GM23338 (cell line): ENCODE measurements around the gene ADGRD2. TPM values are rescaled to one million over a fixed set of nuclear protein-coding genes. Genes with fewer than 3 reads are reported as not detected.

Source experiments
- ATAC-seq: fragments of 200-7000 bp; cut with Tn5 transposase; 3 replicates; pipeline ENCODE4 v1.9.1; 2020
- DNase-seq: peaks from one replicate; pipeline ENCODE4 v3.0.0-alpha.2; 2015; ENCODE audit warnings: low spot score
- H2AFZ ChIP-seq: fragments of 200-600 bp; sonication (generic); 2 replicates; pipeline ENCODE4 v1.8.0; 2016; ENCODE audit warnings: antibody characterized with exemption, mild to moderate bottlenecking, moderate library complexity
- H3F3A ChIP-seq: fragments of 200-600 bp; sonication (generic); replicated peaks from 2 replicates; pipeline ENCODE4 v1.8.0; 2017; ENCODE audit warnings: antibody characterized with exemption, mixed run types, low read depth
- H3K27ac ChIP-seq: fragments of 200-600 bp; sonication (generic); 2 replicates; pipeline ENCODE4 v1.6.1; 2016; ENCODE audit warnings: low read depth
- H3K27me3 ChIP-seq: fragments of 200-600 bp; sonication (generic); 2 replicates; pipeline ENCODE4 v1.8.0; 2016; ENCODE audit warnings: mild to moderate bottlenecking, mixed run types, moderate library complexity; ENCODE audit not compliant: insufficient read depth
- H3K36me3 ChIP-seq: fragments of 200-600 bp; sonication (generic); 2 replicates; pipeline ENCODE4 v1.8.0; 2016; ENCODE audit warnings: mild to moderate bottlenecking; ENCODE audit not compliant: insufficient read depth
- H3K4me1 ChIP-seq: fragments of 200-600 bp; sonication (generic); 2 replicates; pipeline ENCODE4 v1.8.0; 2016; ENCODE audit warnings: mild to moderate bottlenecking, moderate library complexity; ENCODE audit not compliant: insufficient read depth
- H3K4me2 ChIP-seq: fragments of 200-600 bp; sonication (generic); 2 replicates; pipeline ENCODE4 v1.7.1; 2017; ENCODE audit warnings: mixed run types
- H3K4me3 ChIP-seq: fragments of 200-600 bp; sonication (generic); 2 replicates; pipeline ENCODE4 v1.6.1; 2016; ENCODE audit warnings: mixed run types
- H3K79me2 ChIP-seq: fragments of 200-600 bp; sonication (generic); replicated peaks from 2 replicates; pipeline ENCODE4 v1.8.0; 2017; ENCODE audit warnings: mild to moderate bottlenecking; ENCODE audit not compliant: insufficient read depth
- H3K9me2 ChIP-seq: fragments of 200-600 bp; sonication (generic); 2 replicates; pipeline ENCODE4 v1.8.0; 2017; ENCODE audit not compliant: insufficient read depth
- H4K20me1 ChIP-seq: fragments of 200-600 bp; sonication (generic); replicated peaks from 2 replicates; pipeline ENCODE4 v1.8.0; 2017; ENCODE audit warnings: mild to moderate bottlenecking; ENCODE audit not compliant: insufficient read depth
- H3K27ac Mint-ChIP-seq: 2 replicates; pipeline ENCODE4 v1.8.0; 2020; ENCODE audit warnings: inconsistent platforms, mild to moderate bottlenecking, moderate library complexity, mixed read lengths
- H3K27me3 Mint-ChIP-seq: 3 replicates; pipeline ENCODE4 v1.8.0; 2022; ENCODE audit warnings: low read depth, mild to moderate bottlenecking, moderate library complexity, mixed read lengths, inconsistent platforms; ENCODE audit not compliant: insufficient read depth, poor library complexity
- H3K36me3 Mint-ChIP-seq: 3 replicates; pipeline ENCODE4 v1.8.0; 2021; ENCODE audit warnings: low read depth, mild to moderate bottlenecking, inconsistent platforms, moderate library complexity, mixed read lengths
- H3K4me1 Mint-ChIP-seq: 3 replicates; pipeline ENCODE4 v1.8.0; 2020; ENCODE audit warnings: mild to moderate bottlenecking, inconsistent platforms, mixed read lengths
- H3K4me3 Mint-ChIP-seq: 3 replicates; pipeline ENCODE4 v1.8.0; 2021; ENCODE audit warnings: moderate library complexity, mild to moderate bottlenecking, inconsistent platforms, mixed read lengths
- H3K9me3 Mint-ChIP-seq: 3 replicates; pipeline ENCODE4 v1.8.0; 2020; ENCODE audit warnings: moderate library complexity, mild to moderate bottlenecking, inconsistent platforms, mixed read lengths
- EZH2phosphoT487 ChIP-seq: fragments of 200-600 bp; sonication (generic); IDR thresholded peaks from one replicate; pipeline ENCODE4 v1.8.1; 2018; ENCODE audit warnings: antibody characterized with exemption; ENCODE audit not compliant: unreplicated experiment
- NANOG ChIP-seq: IDR thresholded peaks from 2 replicates; pipeline ENCODE4 v1.6.1; 2016; ENCODE audit warnings: antibody characterized with exemption, borderline replicate concordance
- POLR2AphosphoS5 ChIP-seq: IDR thresholded peaks from 2 replicates; pipeline ENCODE4 v1.6.1; 2016; ENCODE audit warnings: antibody characterized with exemption, low read depth
- STAT1 ChIP-seq: IDR thresholded peaks from one replicate; pipeline ENCODE4 v1.6.1; 2016; ENCODE audit warnings: antibody characterized with exemption; ENCODE audit not compliant: unreplicated experiment
- ZNF114 ChIP-seq: fragments of 250-450 bp; sonication (Bioruptor Pico); IDR thresholded peaks from 2 replicates; pipeline ENCODE4 v1.5.0; 2020; ENCODE audit warnings: mild to moderate bottlenecking, moderate library complexity
- polyA plus RNA-seq: library from polyadenylated mRNA; unstranded; fragments of >200 nt; fragmentation: Nextera tagmentation; extraction: Ambion mirVana; gene quantifications from 2 replicates; pipeline ENCODE4 v1.2.1, GENCODE V29; 2016
- total RNA-seq: library from RNA; depleted of rRNA; stranded (reverse); fragments of >200 nt; shearing (Covaris generic); gene quantifications from 2 replicates; pipeline ENCODE4 v1.2.3, GENCODE V29; 2014
- TF ChIP-seq, protein P1 (sequence below): IDR thresholded peaks from one replicate; pipeline ENCODE4 v1.6.1; 2018; ENCODE audit warnings: antibody characterized with exemption; ENCODE audit not compliant: unreplicated experiment
- TF ChIP-seq, protein P2 (sequence below): IDR thresholded peaks from 2 replicates; pipeline ENCODE4 v1.6.1; 2016; ENCODE audit warnings: antibody characterized with exemption
- TF ChIP-seq, protein P3 (sequence below), 2 experiments: fragments of 200-600 bp in 1 of 2; sonication (generic) in 1 of 2; conservative IDR thresholded peaks; 2 replicates each; pipeline versions ENCODE4 v1.5.1 to v1.6.1; 2016 to 2017; ENCODE audit warnings: antibody characterized with exemption in 2 of 2, low read depth in 2 of 2, mild to moderate bottlenecking in 2 of 2, moderate library complexity in 1 of 2

ADGRD2 gene
- total and polyA plus RNA-seq, 2 experiments from 2014 or later, result 0.45 to 0.78 TPM

DNA sequence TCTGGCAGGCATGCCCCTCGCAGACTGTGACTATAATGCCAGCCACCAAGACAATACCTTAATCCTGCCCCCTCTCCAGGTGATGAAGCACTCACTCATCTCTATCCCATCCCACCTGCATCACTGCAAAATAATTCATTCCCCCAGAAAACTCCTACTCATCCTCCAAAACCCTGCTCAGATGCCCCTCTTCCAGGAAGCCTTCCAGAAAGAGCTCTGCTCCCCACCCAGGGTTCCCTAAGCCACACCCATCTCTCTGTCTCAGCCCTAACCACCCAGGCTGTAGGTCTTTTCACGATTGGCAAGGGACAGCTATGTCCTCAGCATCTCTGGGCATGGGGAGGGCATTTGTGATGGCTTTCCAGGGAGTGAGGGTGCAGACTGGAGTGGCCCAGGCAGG is 39.8 kb downstream of the ADGRD2 start (continued):
- TF ChIP-seq, protein P1, sequence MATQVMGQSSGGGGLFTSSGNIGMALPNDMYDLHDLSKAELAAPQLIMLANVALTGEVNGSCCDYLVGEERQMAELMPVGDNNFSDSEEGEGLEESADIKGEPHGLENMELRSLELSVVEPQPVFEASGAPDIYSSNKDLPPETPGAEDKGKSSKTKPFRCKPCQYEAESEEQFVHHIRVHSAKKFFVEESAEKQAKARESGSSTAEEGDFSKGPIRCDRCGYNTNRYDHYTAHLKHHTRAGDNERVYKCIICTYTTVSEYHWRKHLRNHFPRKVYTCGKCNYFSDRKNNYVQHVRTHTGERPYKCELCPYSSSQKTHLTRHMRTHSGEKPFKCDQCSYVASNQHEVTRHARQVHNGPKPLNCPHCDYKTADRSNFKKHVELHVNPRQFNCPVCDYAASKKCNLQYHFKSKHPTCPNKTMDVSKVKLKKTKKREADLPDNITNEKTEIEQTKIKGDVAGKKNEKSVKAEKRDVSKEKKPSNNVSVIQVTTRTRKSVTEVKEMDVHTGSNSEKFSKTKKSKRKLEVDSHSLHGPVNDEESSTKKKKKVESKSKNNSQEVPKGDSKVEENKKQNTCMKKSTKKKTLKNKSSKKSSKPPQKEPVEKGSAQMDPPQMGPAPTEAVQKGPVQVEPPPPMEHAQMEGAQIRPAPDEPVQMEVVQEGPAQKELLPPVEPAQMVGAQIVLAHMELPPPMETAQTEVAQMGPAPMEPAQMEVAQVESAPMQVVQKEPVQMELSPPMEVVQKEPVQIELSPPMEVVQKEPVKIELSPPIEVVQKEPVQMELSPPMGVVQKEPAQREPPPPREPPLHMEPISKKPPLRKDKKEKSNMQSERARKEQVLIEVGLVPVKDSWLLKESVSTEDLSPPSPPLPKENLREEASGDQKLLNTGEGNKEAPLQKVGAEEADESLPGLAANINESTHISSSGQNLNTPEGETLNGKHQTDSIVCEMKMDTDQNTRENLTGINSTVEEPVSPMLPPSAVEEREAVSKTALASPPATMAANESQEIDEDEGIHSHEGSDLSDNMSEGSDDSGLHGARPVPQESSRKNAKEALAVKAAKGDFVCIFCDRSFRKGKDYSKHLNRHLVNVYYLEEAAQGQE, result no peak
- TF ChIP-seq EZH2phosphoT487, result no peak
- no peak for TF ChIP-seq ZNF114 (CRISPR knock-in tag)
- TF ChIP-seq, protein P2, sequence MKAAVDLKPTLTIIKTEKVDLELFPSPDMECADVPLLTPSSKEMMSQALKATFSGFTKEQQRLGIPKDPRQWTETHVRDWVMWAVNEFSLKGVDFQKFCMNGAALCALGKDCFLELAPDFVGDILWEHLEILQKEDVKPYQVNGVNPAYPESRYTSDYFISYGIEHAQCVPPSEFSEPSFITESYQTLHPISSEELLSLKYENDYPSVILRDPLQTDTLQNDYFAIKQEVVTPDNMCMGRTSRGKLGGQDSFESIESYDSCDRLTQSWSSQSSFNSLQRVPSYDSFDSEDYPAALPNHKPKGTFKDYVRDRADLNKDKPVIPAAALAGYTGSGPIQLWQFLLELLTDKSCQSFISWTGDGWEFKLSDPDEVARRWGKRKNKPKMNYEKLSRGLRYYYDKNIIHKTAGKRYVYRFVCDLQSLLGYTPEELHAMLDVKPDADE, result no peak

DNA sequence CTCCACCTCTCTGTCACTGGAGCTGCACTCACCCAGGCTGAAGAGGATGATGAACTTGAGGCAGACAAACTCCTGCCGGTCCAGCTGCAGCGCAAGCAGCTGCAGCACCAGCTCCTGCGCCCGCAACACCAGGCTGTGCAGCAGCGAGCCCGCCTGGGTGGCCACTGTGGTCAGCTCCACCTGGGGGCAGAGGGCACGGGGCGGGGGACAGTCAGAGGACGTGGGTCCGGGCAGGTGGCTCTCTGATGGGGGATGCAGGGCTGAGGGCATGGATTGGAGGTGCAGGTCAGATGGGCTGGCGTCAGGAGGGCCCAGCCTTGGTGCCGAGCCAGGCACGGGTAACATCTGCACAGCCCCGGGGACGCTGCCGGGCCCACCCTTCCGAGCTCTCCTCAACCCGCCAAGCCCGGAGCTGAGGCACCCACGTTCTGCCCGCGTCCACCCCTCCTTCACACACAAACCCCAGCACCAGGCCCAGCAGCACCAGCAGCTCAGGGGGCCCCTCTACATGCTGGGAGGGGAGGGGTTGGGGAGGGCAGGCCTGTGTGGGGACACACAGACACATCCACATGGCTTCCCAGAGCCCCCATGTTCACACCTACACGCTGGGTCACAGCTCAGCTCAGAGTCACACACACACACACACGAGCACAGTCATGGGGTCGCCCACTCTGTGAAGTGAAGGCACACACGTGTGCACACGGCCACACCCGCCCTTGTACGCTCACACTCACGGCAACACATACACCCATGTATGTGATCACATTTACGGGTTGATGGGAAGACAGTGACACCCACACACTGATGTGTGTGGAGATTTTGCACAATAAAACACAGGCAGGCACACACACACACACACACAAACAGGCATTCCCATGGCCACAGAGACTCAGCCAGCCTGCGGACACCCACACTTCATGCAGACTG is 41.1 kb downstream of the ADGRD2 start:
- DNase-seq (no peak), ATAC-seq (no peak)
- Histone ChIP-seq H3K4me3 (no peak overlapping the region), H3K9me2 (no peaks in the 10 kb centered on the region), H3F3A (0 out of 2 replicates have a peak, but pooled peaks cover 3% of the 10 kb centered on the region), H3K4me1 (peaks cover 10% of the 10 kb centered on the region; the same call in 1 of the 2 replicates), H3K79me2 (no peaks in the 10 kb centered on the region), H3K36me3 (no peaks in the 10 kb centered on the region), H2AFZ (no peak overlapping the region), H3K27ac (no peak overlapping the region), H3K27me3 (peaks cover 9% of the 10 kb centered on the region), H3K4me2 (no peak overlapping the region), H4K20me1 (no peaks in the 10 kb centered on the region)
- Mint-ChIP-seq H3K4me1 (peaks cover 18% of the 10 kb centered on the region), H3K36me3 (no peaks in the 10 kb centered on the region), H3K9me3 (no peaks in the 10 kb centered on the region), H3K27me3 (peaks cover 14% of the 10 kb centered on the region), H3K27ac (no peak overlapping the region), H3K4me3 (no peak overlapping the region)
- TF ChIP-seq NANOG, result no peak
- TF ChIP-seq, protein P3, sequence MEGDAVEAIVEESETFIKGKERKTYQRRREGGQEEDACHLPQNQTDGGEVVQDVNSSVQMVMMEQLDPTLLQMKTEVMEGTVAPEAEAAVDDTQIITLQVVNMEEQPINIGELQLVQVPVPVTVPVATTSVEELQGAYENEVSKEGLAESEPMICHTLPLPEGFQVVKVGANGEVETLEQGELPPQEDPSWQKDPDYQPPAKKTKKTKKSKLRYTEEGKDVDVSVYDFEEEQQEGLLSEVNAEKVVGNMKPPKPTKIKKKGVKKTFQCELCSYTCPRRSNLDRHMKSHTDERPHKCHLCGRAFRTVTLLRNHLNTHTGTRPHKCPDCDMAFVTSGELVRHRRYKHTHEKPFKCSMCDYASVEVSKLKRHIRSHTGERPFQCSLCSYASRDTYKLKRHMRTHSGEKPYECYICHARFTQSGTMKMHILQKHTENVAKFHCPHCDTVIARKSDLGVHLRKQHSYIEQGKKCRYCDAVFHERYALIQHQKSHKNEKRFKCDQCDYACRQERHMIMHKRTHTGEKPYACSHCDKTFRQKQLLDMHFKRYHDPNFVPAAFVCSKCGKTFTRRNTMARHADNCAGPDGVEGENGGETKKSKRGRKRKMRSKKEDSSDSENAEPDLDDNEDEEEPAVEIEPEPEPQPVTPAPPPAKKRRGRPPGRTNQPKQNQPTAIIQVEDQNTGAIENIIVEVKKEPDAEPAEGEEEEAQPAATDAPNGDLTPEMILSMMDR (conservative IDR thresholded peaks at IDR 0.05; ENCODE audit: low read depth in 2 of 2), result no peak
- TF ChIP-seq, protein P2, result no peak
- no peak for TF ChIP-seq ZNF114 (CRISPR knock-in tag)
- TF ChIP-seq STAT1, result no peak
- no peak for TF ChIP-seq POLR2AphosphoS5
